ENCODE measurements around the gene SLC3A2. TPM values are rescaled to one million over a fixed set of nuclear protein-coding genes. Genes with fewer than 3 reads are reported as not detected.
"Not testable (repeated sequence)": the region's sequence is repeated elsewhere in the genome, so short reads cannot be mapped to it uniquely, and the experiment has no call there.

SLC3A2 gene
- total RNA-seq, 6 donors from 2014 or later = 120 to 236 (median 179) TPM

DNA sequence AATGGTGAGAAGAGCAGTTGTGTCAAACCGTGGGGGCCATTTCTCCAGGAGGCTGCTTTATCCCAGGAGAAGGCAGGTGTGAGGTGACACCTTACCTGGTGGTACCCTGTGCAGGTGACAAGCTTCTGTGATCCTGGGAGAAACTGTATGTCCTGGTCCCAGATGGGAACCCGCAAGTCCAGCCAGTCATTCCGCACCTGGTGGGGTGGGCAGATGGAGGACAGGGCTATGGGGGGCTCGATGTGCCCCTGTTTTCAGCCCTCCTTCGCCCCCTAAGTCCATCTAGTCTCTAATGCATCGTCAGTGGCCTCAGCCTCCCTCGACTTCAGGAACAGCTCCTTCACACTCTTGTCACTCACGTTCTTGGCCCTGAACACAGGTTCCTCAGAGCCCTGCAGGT lies 45.4 kb upstream of the SLC3A2 start:
- no peak for TF ChIP-seq POLR2A (IDR thresholded peaks at IDR 0.05)
- no peak for TF ChIP-seq CTCF (IDR thresholded peaks at IDR 0.05)
- TF ChIP-seq POLR2AphosphoS5 (IDR thresholded peaks at IDR 0.05) = no peak
- no peak for TF ChIP-seq EP300 (IDR thresholded peaks at IDR 0.05)
- no peak overlapping the region for H3K4me3 ChIP-seq
- H3K36me3 ChIP-seq = peaks cover 0 to 37% (median 21%) of the 10 kb centered on the region in 4 donors
- ATAC-seq (ENCODE audit: low FRiP score in 2 of 2) (no peak), DNase-seq (no peak)
- 83 to 87% methylated on average over 6 to 8 of the region's 8 CpGs for WGBS, 2 donors
- H3K4me1 ChIP-seq = peaks cover 27 to 46% (median 29%) of the 10 kb centered on the region in 4 donors
- no peaks in the 10 kb centered on the region for H3K27me3 ChIP-seq
- no peaks in the 10 kb centered on the region for H3K9me3 ChIP-seq
- H3K27ac ChIP-seq = no peak overlapping the region

DNA sequence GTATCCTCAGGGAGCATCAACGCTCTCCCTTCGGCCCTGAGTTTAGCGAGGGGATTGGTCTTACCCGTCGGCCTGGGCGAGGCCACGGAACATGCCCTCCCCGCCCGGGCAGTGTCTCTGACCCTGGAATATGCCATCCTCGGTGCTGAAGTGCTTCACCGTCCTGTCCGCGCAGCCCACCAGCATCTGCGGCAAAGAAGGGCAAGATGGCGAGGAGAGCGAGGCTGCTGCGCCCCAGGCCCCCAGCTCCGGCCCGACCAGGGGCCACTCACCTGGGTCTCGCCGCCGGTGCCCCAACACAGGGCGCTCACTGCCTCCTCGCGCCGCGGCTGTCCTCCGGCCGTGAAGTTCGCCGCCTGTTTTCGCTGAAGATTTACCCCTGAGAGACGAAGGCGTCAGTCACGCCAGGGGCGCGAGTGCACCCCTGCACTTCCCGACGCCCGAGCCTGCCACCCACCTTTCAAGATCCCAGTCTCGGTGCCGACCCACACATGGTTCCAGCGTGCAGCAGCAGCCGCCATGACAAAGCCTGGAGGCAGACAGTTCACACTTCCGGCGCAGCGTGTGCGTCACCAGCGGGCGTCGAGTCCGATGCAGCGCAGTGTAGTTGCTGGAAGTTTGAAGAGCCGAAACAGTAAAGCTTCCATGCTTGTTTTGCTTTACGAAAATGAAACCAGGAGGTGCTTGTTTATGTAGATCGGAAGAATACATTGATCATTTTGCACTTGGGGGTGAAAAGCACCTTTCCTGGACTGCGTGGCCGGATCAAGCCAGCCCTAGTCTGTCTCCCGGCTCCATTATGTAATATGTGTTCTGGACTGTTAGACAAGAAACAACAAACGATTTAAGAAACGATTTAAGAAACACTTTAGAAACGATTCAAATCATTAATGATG lies 41.4 kb upstream of the SLC3A2 start, which contains the start of gene WDR74:
TSS of gene WDR74 (minus strand) at position 541 of the 896 bp plus-strand sequence. CDS start at position 521, 20 bp downstream.
- TF ChIP-seq POLR2A (IDR thresholded peaks at IDR 0.05) (peak in 3 of 4 donors; percentile 50 to 94 (median 55)), CTCF (IDR thresholded peaks at IDR 0.05) (no peak), EP300 (IDR thresholded peaks at IDR 0.05) (peak in 1 of 4 donors; percentile 75), POLR2AphosphoS5 (IDR thresholded peaks at IDR 0.05) (peak; percentile 96 to 99)
- peak; percentile 85 to 91 for ATAC-seq (ENCODE audit: low FRiP score in 2 of 2)
- H3K27ac ChIP-seq = peak within 1 kb of the TSS; percentile 93 to 99 (median 98)
- peak within 1 kb of the TSS; percentile 60 to 98 (median 78) for H3K4me3 ChIP-seq
- no peaks in the 10 kb centered on the region for H3K9me3 ChIP-seq
- no peaks in the 10 kb centered on the region for H3K27me3 ChIP-seq
- H3K4me1 ChIP-seq = peaks cover 16 to 39% (median 20%) of the 10 kb centered on the region in 4 donors
- 0 to 1% methylated on average over 27 to 35 of the region's 62 CpGs for WGBS, 2 donors
- DNase-seq = peak; percentile 94 to 99
- peaks cover 0 to 27% (median 14%) of the 10 kb centered on the region in 4 donors for H3K36me3 ChIP-seq

- H3K9me3 ChIP-seq, H3K27me3 ChIP-seq: not testable (repeated sequence)
- H3K4me3 ChIP-seq = peak overlapping the region; percentile 3 to 98 (median 62)
- peaks cover 0 to 12% (median 4%) of the 10 kb centered on the region in 4 donors for H3K36me3 ChIP-seq
- ATAC-seq (ENCODE audit: low FRiP score in 2 of 2) = peak; percentile 16 to 34
- peak; percentile 79 to 88 for DNase-seq
- H3K4me1 ChIP-seq = peaks cover 16 to 36% (median 20%) of the 10 kb centered on the region in 4 donors
- H3K27ac ChIP-seq = peak overlapping the region; percentile 93 to 99 (median 98)
- WGBS, 2 donors = 1 to 2% methylated on average over 33 to 41 of the region's 41 CpGs
- peak; percentile 8 to 12 for TF ChIP-seq POLR2AphosphoS5 (IDR thresholded peaks at IDR 0.05)
Measured at GRCh38 chr11:62840721-62841360, 39.9 kb upstream of the SLC3A2 start.

- 0% methylated on average over 33 of the region's 33 CpGs for WGBS, 2 donors
- peaks cover 0 to 7% (median 3%) of the 10 kb centered on the region in 4 donors for H3K36me3 ChIP-seq
Measured at GRCh38 chr11:62841361-62842170, 39.1 kb upstream of the SLC3A2 start.

More at GRCh38 chr11:62841361-62842170, 39.1 kb upstream of the SLC3A2 start:
- no peaks in the 10 kb centered on the region for H3K27me3 ChIP-seq
- DNase-seq (peak in 1 of 2 donors; percentile 89), ATAC-seq (ENCODE audit: low FRiP score in 2 of 2) (peak; percentile 84 to 88)
- no peaks in the 10 kb centered on the region for H3K9me3 ChIP-seq
- TF ChIP-seq CTCF (IDR thresholded peaks at IDR 0.05) (peak in 2 of 6 experiments; percentile 16 to 34), EP300 (IDR thresholded peaks at IDR 0.05) (peak in 2 of 4 donors; percentile 62 to 97), POLR2A (IDR thresholded peaks at IDR 0.05) (peak; percentile 94 to 100 (median 98)), POLR2AphosphoS5 (IDR thresholded peaks at IDR 0.05) (peak; percentile 100)
- peaks cover 16 to 36% (median 20%) of the 10 kb centered on the region in 4 donors for H3K4me1 ChIP-seq
- peak overlapping the region; percentile 15 to 98 (median 62) for H3K4me3 ChIP-seq
- peak overlapping the region; percentile 93 to 99 (median 98) for H3K27ac ChIP-seq

All from upper lobe of left lung (tissue), 6 donors.